GM04503 (cell line): Measurements from ENCODE around the gene TPST1.
A peak's percentile ranks its signal among the peaks of the same experiment; 100 is the strongest.
"Not testable (repeated sequence)": the region's sequence is repeated elsewhere in the genome, so short reads cannot be mapped to it uniquely, and the experiment has no call there.

Source experiments
- DNase-seq: peaks from one replicate; pipeline ENCODE4 v3.0.0-alpha.2; 2012; ENCODE audit warnings: low read depth

Gene TPST1

DNA sequence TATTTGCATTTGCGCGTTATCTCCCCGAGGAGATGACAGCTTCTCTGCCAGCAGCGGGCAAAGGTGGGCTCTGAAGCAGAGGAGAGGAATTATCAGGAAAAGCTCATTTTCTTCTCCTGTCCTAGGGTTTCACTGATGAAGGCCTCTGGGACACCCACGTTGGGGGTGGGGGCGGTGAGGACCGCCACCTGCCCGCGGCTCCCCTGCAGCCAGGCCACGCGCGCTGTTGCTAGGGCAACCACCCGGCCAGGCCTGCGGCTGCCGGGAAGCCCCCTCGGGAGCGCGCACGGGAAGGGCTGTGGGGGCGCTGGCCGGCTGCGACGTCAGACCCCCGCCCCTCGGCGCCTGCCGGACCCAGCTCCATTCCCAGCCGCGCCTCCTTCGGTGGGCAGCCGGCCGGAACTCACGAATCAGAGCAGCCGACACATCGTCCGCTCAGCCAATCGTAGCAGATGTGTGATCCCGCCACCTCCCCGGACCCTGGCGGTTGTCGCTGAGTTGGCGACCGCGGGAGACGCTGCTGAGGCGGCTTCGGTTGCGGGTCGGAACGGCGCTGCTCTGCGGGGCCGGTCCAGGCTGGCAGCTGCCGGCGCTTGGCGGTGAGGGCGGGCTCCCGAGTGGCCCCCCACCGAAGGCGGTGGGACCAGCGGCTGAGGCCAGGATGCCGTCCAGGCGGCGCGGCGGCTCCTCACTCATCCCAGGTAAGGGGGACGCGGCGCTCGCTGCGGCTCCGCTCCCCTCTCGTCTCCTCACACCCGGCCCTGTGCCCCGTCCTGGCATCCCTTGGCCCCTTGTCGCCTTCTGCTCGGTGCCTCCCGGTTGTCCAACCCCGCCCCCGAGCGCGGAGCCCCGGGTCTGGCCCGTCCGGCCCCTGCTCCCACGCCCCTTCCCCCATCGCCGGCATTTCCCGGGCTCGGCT is at the start of gene TPST1:
TSS of gene TPST1 (plus strand) at position 513 of the 919 bp plus-strand sequence. CDS start 35,092 bp downstream, outside the sequence.
- DNase-seq = no peak

DNA sequence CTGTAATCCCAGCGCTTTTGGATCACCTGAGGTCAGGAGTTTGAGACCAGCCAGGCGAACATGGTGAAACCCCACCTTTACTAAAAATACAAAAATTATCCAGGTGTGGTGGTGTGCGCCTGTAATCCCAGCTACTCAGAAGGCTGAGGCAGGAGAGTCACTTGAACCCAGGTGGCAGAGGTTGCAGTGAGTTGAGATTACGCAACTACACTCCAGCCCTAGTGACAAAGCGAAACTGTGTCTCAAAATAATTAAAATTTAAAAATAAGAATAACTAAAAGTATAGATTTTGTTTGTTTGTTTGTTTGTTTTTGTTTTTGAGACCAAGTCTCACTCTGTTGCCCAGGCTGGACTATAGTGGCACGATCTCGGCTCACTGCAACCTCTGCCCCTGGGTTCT is 49.1 kb upstream of the TPST1 start:
- not testable (repeated sequence) for DNase-seq

DNA sequence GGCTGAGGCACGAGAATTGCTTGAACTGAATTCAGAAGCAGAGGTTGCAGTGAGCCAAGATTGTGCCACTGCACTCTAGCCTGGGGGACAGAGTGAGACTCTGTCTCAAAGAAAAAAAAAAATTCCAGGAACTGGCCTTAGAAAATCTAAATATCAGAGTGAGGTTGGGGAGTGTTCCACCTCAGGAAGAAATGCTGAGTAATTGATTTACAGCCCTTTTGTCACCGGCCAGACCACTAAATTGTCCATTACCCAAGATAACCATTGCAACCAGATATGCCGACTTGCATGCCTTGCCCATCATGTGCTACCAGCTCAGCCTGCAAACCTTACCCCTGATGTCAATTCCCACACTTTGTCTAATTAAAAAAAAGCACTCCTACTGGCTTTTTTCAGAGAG is 48.1 kb upstream of the TPST1 start:
- no peak for DNase-seq

DNA sequence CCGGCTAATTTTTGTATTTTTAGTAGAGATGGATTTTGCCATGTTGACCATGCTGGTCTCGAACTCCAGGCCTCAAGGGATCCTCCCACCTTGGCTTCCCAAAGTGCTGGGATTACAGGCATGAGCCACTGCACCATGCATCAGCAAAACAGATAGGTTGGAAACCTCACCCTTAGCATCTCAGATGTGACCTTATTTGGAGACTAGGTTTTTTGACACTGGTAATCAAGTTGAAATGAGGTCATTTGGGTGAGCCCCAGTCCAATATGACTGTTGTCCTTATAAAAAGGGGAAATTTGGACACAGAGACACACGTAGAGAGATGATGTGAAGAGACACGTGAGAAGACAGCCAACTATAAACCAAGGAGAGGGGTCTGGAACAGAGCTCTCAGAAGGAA is 42.5 kb upstream of the TPST1 start:
- no peak for DNase-seq

DNA sequence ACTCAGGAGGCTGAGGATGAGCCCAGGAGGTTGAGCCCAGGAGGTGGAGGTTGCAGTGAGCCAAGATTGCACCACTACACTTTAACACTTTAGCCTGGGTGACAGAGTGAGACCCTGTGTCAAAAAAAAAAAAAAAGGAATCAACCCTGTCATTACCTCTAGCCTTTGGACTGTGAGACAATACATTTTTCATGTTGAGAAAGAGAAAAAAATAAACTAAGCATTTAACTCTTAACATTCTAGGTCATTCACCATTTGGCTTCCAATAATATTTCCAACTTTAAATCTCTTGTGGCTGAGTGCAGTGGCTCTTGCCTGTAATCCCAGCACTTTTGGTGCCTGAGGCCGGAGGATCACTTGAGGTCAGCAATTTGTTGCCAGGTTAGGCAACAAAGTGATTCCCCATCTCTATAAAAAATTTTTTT is 41.9 kb upstream of the TPST1 start:
- no peak for DNase-seq

DNA sequence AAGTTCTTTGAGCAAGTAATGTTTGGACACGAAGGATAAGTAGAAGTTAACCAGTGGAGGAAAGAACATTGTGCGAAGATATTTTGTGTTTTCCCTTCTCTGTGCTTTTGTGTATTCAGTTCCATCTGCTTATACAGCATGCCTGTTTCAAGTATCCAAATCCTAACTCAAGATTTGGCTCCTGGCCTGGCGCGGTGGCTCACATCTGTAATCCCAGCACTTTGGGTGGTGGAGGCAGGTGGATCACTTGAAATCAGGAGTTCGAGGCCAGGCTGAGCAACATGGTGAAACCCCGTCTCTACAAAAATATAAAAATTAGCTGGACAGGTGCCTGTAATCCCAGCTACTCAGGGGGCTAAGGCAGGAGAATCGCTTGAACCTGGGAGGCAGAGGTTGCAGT is 40.8 kb upstream of the TPST1 start:
- no peak for DNase-seq

DNA sequence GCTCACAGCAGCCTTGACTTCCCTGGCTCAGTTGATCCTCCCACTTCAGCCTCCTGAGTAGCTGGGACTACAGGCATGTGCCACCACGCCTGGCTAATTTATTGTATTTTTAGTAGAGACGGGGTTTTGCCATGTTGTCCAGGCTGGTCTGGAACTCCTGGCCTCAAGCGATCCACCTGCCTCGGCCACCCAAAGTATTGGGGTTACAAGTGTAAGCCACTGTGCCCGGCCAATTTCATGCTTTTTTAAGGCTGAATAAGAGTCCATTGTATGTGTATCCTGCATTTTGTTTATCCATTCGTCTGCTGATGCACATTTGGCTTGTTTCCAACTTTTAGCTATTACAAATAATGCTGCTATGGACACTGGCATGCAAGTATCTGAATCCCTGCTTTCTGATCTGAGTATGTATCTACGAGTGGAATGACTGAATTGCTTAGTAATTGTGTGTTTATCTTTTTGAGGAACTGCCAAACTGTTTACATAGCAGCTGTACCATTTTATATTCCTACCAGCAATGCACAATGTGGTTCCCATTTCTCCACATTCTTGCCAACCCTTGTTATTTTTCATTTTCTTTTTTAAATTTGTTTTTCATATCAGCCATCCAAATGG is 37.3 kb upstream of the TPST1 start:
- DNase-seq = peak; percentile 73

DNA sequence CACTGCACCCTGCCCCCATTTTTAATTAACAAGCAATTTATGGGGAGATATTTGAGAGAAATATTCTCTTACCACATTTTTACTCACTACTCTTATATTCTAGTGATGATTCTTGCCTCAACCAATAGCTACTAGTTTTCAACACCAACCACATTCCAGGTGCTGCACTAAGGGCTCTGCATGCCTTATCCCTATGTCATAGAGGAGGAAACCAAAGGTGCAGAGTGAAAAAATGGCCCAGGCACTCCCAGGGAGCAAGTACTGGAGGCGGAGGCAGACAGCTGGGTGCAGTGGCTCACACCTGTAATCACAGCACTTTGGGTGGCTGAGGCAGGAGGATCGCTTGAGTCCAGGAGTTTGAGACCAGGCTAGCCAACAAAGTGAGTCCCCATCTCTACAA is 35.5 kb upstream of the TPST1 start:
- no peak for DNase-seq

DNA sequence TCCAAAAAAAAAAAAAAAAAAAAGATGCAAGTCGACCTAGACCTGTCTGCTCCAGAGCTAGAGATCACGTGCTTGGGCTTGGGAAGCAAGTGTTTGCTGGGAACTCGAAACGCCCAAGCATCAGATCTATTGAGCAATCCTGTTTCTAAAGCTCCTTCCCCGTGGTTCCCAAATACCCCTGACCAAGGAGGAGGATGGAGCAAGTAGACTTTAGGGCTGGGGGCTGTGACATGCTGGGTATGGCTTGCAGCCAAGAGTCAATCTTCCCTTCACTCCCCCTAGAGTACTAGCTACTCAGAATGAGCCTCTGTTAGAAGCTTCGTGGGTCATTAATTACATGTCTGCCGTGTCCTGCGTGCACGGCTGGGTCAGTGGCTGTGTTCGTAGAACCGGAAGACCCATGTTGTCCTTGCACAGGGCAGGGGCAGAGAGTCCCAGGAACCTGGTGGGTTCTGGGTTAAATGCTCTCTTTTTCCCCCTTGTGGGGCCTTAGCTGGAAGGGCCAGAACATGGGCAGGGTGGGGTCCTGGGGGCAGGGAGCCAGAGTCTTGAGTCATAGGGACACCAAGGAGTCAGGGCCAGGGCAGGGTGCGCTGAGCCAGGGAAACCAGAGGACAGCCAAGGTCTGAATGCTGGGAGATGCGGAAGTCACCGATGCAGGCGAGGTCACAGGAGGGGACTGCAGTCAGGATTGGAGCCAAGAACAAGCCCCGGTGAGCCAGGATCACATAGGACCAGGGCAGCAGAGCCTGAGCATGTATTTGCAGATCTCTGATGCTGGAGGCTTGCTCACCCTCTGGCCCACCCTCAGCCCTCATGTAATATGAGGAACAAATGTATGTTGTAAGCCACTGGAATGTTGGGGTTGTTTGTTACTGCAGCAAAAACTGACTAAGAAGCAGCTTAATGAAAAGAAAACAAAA is 34.6 kb upstream of the TPST1 start:
- no peak for DNase-seq

DNA sequence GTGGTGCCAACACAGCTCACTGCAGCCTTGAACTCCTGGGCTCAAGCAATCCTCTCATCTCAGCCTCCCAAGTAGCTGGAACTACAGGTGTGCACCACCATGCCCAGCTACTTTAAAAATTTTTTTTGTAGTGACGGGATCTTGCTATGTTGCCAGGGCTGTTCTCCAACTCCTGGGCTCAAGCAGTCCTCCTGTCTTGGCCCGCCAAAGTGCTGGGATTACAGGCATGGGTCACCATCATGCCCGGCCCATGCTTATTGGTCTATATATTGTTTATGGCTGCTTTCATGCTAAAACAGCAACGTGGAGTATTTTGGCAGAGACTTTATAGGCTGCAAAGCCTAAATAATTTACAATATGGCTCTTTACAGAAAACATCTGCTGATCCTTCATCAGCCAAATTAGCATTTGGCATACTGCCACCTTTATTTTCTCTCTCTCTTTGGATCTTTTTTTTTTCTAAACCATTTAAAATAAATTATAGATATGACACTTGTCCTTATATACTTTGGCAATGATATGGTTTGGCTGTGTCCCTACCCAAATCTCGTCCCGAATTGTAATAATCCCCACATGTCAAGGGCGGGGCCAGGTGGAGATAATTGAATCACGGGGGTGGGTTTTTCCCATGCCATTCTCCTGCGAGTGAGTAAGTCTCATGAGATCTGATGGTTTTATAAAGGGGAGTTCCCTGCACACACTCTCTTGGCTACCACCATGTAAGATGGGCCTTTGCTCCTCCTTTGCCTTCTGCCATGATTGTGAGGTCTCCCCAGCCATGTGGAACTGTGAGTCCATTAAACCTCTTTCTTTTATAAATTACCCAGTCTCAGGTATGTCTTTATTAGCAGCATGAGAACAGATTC is 32.4 kb upstream of the TPST1 start:
- not testable (repeated sequence) for DNase-seq

DNA sequence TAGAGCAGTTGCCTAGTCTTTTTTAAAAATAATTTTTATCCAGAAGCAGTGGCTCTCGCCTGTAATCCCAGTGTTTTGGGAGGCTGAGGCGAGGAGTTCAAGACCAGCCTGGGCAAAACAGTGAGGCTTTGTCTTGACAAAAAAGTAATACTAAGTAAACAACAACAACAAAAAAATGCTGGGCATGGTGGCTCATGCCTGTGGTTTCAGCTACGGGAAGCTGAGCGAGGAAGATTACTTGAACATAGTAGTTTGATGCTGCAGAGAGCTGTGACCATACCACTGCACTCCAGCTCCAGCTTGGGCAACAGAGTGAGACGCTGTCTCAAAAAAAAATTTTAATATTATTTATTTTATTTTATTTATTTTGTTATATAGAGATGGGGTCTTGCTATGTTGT is 31.3 kb upstream of the TPST1 start:
- DNase-seq = no peak

DNA sequence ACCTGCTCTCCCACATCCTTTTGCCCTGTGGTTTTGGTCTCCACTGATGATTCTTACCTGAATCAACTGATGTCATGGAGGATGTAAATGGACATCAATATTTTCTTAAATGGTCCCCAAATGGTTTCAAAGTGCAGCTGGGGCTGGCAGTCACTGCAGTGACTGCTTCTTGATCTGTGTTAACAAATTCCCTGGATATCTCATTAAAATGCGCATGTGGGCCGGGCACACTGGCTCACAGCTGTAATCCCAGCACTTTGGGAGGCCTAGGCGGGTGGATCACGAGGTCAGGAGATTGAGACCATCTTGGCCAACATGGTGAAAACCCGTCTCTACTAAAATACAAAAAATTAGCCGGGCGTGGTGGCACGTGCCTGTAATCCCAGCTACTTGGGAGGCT is 30.1 kb upstream of the TPST1 start:
- not testable (repeated sequence) for DNase-seq

DNA sequence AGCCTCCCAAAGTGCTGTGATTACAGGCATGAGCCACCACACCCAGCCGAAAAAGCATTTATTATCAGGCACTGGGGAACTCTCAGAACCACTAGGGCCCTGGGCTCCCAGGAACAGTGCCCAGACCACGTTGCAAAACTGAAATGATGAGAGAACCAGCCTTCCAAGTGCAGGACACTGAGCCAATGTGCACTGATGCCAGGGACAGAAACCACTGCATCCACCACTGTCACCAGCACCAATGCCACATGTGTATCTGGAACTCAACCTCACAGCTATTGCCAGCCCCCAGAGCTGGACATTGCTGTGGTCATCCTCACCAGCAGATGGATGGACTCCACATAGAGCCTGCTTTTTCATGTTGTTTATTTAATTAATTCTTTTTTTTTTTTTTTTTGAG is 28.2 kb upstream of the TPST1 start:
- no peak for DNase-seq

DNA sequence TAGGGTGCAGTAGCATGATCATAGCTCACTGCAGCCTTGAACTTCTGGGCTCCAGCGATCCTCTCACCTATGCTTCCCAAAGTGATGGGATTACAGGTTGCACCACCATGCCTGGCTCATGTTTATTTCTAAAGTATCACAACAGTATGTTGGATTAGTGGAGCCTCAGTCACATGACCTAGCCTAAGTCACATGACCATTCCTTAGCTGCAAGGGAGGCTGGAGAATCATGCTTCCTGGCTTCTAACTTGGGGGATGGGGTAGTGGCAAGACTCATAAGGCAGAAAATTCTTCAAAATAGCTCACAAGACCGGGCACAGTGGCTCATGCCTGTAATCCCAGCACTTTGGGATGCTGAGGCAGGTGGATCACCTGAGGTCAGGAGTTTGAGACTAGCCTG is 26.9 kb upstream of the TPST1 start:
- no peak for DNase-seq

DNA sequence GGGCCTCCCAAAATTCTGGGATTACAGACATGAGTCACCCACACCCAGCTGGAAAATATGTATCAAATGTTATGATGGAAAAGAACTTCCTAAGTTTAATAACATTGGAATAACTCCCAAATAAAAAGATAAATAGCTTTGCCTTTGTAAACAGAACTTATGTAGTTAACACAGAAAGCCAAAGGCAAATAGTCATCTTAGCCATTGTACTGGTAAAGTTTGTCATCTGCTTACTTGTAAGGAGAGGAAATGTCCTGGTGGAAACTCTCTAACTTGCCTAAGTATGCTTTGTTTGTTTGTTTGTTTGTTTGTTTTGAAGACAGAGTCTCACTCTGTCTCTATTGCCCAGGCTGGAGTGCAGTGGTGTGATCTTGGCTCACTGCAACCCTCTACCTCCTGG is 23.8 kb upstream of the TPST1 start:
- no peak for DNase-seq

DNA sequence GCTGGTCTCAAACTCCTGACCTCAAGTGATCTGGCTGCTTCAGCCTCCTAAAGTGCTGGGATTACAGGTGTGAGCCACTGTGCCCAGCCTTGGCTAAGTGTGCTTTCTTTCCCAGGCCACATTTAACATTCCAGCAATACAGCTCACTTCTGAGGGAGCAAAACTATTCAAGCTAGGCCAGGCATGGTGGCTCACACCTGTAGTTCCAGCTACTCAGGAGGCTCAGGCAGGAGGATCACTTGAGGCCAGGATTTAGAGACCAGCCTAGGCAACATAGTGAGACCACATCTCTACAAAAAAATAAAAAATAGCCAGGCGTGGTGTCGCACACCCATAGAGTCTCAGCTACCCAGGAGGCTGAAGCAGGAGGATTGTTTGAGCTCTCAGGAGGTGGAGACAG is 23.3 kb upstream of the TPST1 start:
- DNase-seq = no peak

DNA sequence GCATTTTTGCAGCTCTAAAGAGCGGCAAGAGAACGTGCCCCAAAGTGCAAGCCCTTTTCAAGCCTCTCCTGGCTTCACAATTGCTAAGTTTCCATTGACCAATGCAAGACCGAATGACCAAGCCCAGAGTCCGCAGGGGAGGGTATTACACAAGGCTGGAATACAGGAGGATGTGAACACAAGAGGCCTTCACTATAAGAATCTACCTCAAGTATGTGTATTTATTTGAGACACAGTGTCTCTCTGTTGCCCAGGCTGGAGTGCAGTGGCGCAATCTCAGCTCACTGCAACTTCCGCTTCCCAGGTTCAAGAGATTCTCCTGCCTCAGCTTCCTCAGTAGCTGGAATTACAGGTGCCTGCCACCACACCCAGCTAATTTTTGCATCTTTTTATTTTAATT is 22.2 kb upstream of the TPST1 start:
- no peak for DNase-seq

DNA sequence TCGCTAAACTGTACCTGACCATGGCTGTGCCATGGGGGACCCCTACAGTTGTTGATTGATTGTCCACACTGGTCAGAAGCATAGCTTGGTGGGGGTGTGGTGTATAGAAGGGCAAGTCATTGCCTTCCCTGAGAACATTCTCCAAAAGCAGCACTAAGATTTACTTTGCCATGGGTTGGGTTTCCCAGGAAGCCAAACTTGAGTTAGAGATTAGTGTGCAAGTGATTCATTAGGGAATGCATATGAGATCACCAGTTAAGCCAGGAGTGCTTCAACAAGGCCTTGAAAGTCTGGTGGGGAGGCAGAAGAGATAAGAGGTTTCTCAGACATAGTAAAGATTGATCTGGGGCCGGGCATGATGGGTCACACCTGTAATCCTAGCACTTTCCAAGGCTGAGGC is 21.4 kb upstream of the TPST1 start:
- DNase-seq = peak; percentile 87

DNA sequence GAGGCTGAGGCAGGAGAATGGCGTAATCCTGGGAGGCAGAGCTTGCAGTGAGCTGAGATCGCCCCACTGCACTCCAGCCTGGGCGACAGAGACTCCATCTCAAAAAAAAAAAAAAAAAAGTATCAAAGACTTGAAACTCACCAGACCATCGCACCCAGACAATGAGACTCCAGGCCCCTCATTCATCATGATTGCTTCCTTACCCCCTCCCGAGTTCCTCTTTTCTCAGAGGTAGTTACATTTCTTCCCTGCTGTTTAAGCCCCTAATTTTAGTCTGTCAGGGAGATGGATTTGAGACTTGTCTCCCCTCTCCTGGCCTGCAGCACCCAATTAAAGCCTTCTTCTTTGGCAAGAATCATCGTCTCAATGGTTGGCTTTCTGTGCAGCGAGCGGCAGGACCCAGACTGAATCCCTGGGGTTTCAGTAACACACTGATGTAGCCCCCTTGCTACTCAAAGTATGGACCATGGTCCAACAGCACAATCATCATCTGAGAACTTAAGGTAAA is 19.4 kb upstream of the TPST1 start:
- no peak for DNase-seq

DNA sequence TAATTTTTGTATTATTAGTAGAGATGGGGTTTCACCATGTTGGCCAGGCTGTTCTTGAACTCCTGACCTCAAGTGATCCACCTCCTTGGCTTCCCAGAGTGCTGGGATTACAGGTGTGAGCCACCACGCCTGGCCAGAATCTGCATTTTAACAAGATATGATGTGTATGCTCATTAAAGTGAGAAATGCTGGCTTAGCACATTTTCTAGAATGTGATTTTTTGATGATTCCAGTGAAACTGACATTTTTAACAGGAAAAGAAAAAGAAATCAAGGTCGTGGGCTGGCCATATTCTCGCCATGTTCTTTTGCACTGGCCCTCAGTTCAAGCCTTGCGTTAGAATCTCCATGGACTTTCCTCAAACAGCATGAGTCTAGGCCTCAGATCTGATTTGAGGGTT is 18.1 kb upstream of the TPST1 start:
- no peak for DNase-seq

DNA sequence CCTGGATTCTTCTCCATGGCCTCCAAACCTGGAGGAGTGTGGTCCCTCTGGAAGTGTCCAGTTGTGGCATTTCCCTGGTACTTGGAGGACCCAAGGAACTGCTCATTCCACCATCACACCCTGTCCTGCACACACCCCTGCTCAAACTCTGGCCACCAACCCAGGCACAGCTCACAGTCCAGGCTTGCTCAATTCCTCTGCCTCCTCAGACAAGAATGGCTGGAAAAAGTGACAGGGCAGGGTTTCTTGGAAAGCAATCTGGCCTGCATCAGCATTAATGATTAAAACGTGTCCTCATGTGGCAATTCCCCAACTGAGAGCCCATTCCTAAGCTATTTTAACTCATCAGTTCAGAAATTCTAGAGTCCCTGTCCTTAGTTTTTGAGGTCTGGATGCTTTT is 17.2 kb upstream of the TPST1 start:
- DNase-seq = peak; percentile 79
